ENCODE data around the gene SYDE2. TPM values are rescaled to one million over a fixed set of nuclear protein-coding genes. Genes with fewer than 3 reads are reported as not detected.

The SYDE2 gene
- total and polyA plus RNA-seq, 2 donors (not counting 1 experiment from before 2014, with no cell fraction given), result 3.6 to 7.4 TPM

DNA sequence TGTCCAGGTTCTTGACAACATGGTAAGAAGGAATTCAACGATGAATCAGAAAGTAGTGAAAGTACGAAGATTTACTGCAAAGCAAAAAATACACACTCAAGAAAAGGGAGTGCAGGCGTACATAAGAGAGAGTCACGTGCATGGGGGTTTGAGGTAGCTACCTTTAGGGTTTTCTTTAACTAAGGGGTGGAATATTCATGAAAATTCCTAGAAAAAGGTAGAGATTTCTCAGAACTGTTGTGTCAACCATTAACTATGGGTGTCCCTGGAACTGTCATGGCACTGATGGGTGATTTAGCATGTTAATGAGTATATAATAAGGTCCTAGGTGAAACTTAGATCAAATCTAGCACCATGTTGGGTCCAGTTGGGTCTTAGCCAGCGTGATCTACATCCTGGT is 22.5 kb upstream of the SYDE2 start:
- no peaks in the 10 kb centered on the region for H4K20me1 ChIP-seq (ENCODE audit: control insufficient read depth, extremely low read depth, insufficient read depth, low read length)
- TF ChIP-seq, protein P1, sequence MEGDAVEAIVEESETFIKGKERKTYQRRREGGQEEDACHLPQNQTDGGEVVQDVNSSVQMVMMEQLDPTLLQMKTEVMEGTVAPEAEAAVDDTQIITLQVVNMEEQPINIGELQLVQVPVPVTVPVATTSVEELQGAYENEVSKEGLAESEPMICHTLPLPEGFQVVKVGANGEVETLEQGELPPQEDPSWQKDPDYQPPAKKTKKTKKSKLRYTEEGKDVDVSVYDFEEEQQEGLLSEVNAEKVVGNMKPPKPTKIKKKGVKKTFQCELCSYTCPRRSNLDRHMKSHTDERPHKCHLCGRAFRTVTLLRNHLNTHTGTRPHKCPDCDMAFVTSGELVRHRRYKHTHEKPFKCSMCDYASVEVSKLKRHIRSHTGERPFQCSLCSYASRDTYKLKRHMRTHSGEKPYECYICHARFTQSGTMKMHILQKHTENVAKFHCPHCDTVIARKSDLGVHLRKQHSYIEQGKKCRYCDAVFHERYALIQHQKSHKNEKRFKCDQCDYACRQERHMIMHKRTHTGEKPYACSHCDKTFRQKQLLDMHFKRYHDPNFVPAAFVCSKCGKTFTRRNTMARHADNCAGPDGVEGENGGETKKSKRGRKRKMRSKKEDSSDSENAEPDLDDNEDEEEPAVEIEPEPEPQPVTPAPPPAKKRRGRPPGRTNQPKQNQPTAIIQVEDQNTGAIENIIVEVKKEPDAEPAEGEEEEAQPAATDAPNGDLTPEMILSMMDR (conservative IDR thresholded peaks at IDR 0.05 in 1 of 2, IDR thresholded peaks at IDR 0.05 in 1 of 2; ENCODE audit: low read depth in 1 of 2, low read length in 2 of 2), result no peak
- no peak for TF ChIP-seq EZH2 (IDR thresholded peaks at IDR 0.05; ENCODE audit: low read length, missing control alignments)

DNA sequence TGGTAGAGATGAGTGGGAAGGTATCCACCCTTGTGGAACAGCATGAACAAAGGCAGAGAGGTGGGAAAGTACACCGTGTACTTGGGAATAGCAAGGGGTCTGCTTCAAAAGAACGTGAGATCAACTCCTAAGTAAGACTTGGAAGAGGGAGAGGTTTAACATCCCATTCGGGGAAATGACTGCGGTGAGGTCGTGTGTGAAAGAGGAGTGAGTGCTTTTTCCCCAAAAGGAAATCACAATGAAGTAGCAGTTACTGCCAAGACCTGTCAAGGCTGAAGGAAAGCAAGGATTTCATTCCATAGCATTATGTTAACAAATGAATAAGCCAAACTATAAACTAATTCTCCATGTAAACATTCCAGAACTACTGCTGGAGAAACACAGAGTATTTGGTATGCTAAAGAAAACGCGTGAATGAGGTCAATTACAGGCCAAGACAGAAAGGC is 20.0 kb upstream of the SYDE2 start:
- Histone ChIP-seq H3K9ac (ENCODE audit: insufficient read depth, low read length) (no peak overlapping the region), H3K4me2 (ENCODE audit: extremely low read depth, insufficient read depth, low read length) (peak overlapping the region; percentile 52), H4K20me1 (ENCODE audit: control insufficient read depth, extremely low read depth, insufficient read depth, low read length) (no peaks in the 10 kb centered on the region), H3K27ac (ENCODE audit: insufficient read depth, low read length) (no peak overlapping the region), H3K27me3 (ENCODE audit: control insufficient read depth, insufficient read depth, low read length) (no peaks in the 10 kb centered on the region), H3K4me1 (ENCODE audit: control insufficient read depth, extremely low read depth, insufficient read depth, low read length) (no peaks in the 10 kb centered on the region), H3K4me3 (replicated peaks in 1 of 4; ENCODE audit: control extremely low read depth in 1 of 4, insufficient read depth in 1 of 4, low read depth in 3 of 4, low read length in 4 of 4) (no peak overlapping the region), H3K36me3 (ENCODE audit: control insufficient read depth, insufficient read depth, low read length) (no peaks in the 10 kb centered on the region), H3K9me3 (ENCODE audit: control insufficient read depth, insufficient read depth, low read depth, low read length) (no peaks in the 10 kb centered on the region), H3K79me2 (ENCODE audit: control insufficient read depth, insufficient read depth, low read length) (no peaks in the 10 kb centered on the region), H2AFZ (ENCODE audit: low read length) (peak overlapping the region; percentile 38)
- DNase-seq (ENCODE audit: low read depth in 2 of 2), result peak; percentile 36 to 87
- TF ChIP-seq, protein P1 (conservative IDR thresholded peaks at IDR 0.05 in 1 of 2, IDR thresholded peaks at IDR 0.05 in 1 of 2; ENCODE audit: low read depth in 1 of 2, low read length in 2 of 2), result no peak
- TF ChIP-seq EZH2 (IDR thresholded peaks at IDR 0.05; ENCODE audit: low read length, missing control alignments), result no peak

More for the DNA sequence above, 22.5 kb upstream of the SYDE2 start:
- Histone ChIP-seq H3K9ac (ENCODE audit: insufficient read depth, low read length) (no peak overlapping the region), H3K27me3 (ENCODE audit: control insufficient read depth, insufficient read depth, low read length) (no peaks in the 10 kb centered on the region), H3K27ac (ENCODE audit: insufficient read depth, low read length) (no peak overlapping the region), H2AFZ (ENCODE audit: low read length) (no peak overlapping the region), H3K4me3 (replicated peaks in 1 of 4; ENCODE audit: control extremely low read depth in 1 of 4, insufficient read depth in 1 of 4, low read depth in 3 of 4, low read length in 4 of 4) (no peak overlapping the region), H3K79me2 (ENCODE audit: control insufficient read depth, insufficient read depth, low read length) (no peaks in the 10 kb centered on the region), H3K4me2 (ENCODE audit: extremely low read depth, insufficient read depth, low read length) (no peak overlapping the region), H3K36me3 (ENCODE audit: control insufficient read depth, insufficient read depth, low read length) (no peaks in the 10 kb centered on the region), H3K4me1 (ENCODE audit: control insufficient read depth, extremely low read depth, insufficient read depth, low read length) (no peaks in the 10 kb centered on the region), H3K9me3 (ENCODE audit: control insufficient read depth, insufficient read depth, low read depth, low read length) (no peaks in the 10 kb centered on the region)
- DNase-seq (ENCODE audit: low read depth in 2 of 2), result no peak

DNA sequence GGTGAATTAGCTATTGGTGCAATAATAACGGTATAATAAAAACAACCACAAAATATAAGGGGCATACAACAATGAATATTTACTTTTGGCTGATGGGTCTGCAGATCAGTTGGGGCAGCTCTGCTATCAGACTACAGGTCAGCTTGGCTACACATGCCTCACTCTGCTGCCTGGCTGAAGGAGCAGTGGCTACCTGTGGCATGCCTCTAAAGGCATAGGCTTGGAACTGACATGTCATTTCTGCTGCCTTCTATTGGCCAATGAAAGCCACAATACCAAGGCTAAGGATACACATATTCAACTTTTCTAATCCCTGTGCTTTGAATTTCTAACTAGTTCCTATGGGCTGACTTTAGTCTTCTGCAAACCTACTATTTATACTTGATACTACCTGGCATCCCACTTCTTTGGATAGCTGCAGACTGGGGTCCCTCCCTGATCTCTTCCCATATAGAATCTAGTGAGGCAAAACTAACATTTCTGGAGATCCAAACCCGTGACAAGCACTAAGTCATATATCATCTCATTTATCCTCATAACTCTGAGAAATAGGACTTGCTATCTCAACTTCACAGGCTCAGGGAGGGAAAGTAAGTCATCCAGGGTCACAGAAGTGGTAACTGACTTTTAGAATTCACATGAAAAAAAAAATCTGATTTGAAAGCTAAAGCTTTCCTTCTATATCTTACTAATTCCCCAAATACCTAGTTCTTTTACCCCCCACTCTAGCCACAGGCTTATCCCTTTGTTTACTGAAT is 19.2 kb upstream of the SYDE2 start:
- Histone ChIP-seq H4K20me1 (ENCODE audit: control insufficient read depth, extremely low read depth, insufficient read depth, low read length) (no peaks in the 10 kb centered on the region), H3K4me3 (replicated peaks in 1 of 4; ENCODE audit: control extremely low read depth in 1 of 4, insufficient read depth in 1 of 4, low read depth in 3 of 4, low read length in 4 of 4) (no peak overlapping the region), H3K9ac (ENCODE audit: insufficient read depth, low read length) (no peak overlapping the region), H3K79me2 (ENCODE audit: control insufficient read depth, insufficient read depth, low read length) (no peaks in the 10 kb centered on the region), H2AFZ (ENCODE audit: low read length) (no peak overlapping the region), H3K4me1 (ENCODE audit: control insufficient read depth, extremely low read depth, insufficient read depth, low read length) (no peaks in the 10 kb centered on the region), H3K27ac (ENCODE audit: insufficient read depth, low read length) (no peak overlapping the region), H3K4me2 (ENCODE audit: extremely low read depth, insufficient read depth, low read length) (no peak overlapping the region), H3K9me3 (ENCODE audit: control insufficient read depth, insufficient read depth, low read depth, low read length) (no peaks in the 10 kb centered on the region), H3K27me3 (ENCODE audit: control insufficient read depth, insufficient read depth, low read length) (no peaks in the 10 kb centered on the region), H3K36me3 (ENCODE audit: control insufficient read depth, insufficient read depth, low read length) (no peaks in the 10 kb centered on the region)
- no peak for DNase-seq (ENCODE audit: low read depth in 2 of 2)
- TF ChIP-seq, protein P1 (conservative IDR thresholded peaks at IDR 0.05 in 1 of 2, IDR thresholded peaks at IDR 0.05 in 1 of 2; ENCODE audit: low read depth in 1 of 2, low read length in 2 of 2), result no peak
- TF ChIP-seq EZH2 (IDR thresholded peaks at IDR 0.05; ENCODE audit: low read length, missing control alignments), result no peak

Data from fibroblast of lung (primary cell).